GM10266 (cell line): ENCODE data around the gene FBXW8.

Experiments used
- DNase-seq: peaks from one replicate; pipeline ENCODE4 v3.0.0; 2012; ENCODE audit errors: extremely low spot score
- CTCF ChIP-seq: IDR thresholded peaks from 2 replicates; pipeline ENCODE4 v1.5.1; 2012; ENCODE audit warnings: mild to moderate bottlenecking, low read depth; ENCODE audit not compliant: control insufficient read depth, insufficient read depth; ENCODE audit errors: missing control alignments

Gene FBXW8

GRCh38 chr12:116918464-116918863 is 7.7 kb downstream of the FBXW8 start:
- no peak for DNase-seq
- no peak for TF ChIP-seq CTCF

- no peak for DNase-seq
- no peak for TF ChIP-seq CTCF
Observed at GRCh38 chr12:116919247-116919661, 8.5 kb downstream of the FBXW8 start.

GRCh38 chr12:116919706-116920485 is 9.1 kb downstream of the FBXW8 start:
- no peak for TF ChIP-seq CTCF
- DNase-seq = no peak

GRCh38 chr12:116920939-116921338 is 10.2 kb downstream of the FBXW8 start:
- TF ChIP-seq CTCF = no peak
- DNase-seq = no peak

- no peak for TF ChIP-seq CTCF
- no peak for DNase-seq
Observed at GRCh38 chr12:116922194-116922897, 11.6 kb downstream of the FBXW8 start.

GRCh38 chr12:116924558-116925453 is 14.1 kb downstream of the FBXW8 start:
- TF ChIP-seq CTCF = no peak
- no peak for DNase-seq
